Effector CD4-positive, alpha-beta T cell (primary cell): Measurements from ENCODE around the gene ZNF512B.
A peak's percentile ranks its signal among the peaks of the same experiment; 100 is the strongest.
"Not testable (repeated sequence)": the region's sequence is repeated elsewhere in the genome, so short reads cannot be mapped to it uniquely, and the experiment has no call there.

ENCODE experiments used
- DNase-seq: peaks from one replicate; pipeline ENCODE4 v3.0.0-alpha.2; 2020

Gene ZNF512B

DNA sequence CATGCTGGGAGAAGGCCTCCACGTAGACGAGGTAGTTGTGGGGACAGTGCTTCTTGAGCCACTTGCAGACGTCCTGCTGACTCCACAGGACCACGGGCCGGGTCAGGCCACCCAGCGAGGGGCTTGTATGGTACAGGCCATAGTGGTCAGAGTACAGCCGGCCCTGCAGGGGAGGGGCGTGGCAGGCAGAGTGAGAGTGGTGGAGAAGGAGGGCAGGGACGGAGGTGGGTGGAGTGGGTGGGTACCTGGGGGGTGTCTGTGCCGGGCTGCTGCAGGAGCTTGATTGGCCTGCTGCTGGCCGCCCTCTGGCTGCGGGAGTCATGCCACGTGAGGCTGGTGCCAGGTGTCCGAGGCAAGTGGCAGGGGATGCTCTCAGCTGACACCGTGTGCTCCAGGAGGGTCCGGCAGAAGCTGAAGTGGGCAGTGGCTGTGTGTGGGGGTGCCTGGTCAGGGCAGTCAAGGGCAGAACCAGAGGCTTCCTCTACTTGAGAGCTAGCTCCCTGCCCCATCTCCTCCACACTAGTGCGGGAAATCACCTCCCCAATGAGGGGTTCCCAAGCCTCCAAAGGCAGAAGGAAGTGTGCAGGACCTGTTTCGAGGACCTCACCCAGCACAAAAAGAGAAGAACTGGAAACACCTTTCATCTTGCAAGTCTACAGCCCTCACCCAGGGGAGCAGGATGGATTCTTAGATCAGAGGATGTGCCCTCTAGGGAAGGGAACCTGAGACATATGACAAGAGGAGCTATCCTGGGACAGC, 7.4 kb upstream of the ZNF512B start:
- no peak for DNase-seq

DNA sequence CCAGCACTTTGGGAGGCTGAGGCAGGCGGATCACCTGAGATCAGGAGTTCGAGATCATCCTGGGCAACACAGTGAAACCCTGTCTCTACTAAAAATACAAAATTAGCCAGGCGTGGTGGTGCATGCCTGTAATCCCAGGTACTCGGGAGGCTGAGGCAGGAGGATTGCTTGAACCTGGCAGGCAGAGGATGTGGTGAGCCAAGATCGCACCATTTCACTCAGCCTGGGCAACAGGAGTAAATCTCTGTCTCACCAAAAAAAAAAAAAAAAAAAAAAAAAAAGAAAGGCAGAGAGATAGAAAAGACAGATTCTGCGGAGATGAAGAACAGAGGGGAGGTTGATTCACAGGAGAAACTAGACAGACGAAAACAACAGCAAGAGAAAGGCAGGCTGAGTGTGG, 6.8 kb upstream of the ZNF512B start:
- DNase-seq: not testable (repeated sequence)

- no peak for DNase-seq
Observed at GRCh38 chr20:63974402-63975200, 4.9 kb upstream of the ZNF512B start.

GRCh38 chr20:63973636-63974401, 4.1 kb upstream of the ZNF512B start:
- DNase-seq: peak; percentile 78

DNA sequence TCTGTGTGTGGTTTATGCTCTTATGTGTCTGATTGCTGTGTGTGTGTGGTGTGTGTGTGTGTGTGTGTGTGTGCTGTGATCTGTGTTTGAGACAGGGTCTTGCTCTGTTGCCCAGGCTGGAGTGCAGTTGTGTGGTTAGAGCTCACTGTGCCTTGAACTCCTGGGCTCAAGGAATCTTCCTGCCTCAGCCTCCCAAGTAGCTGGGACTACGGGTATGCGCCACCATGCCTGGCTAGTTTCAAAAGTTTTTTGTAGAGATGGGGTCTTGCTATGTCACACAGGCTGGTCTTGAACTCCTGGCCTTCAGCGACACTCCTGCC, 3.4 kb upstream of the ZNF512B start:
- no peak for DNase-seq

- DNase-seq: no peak
Observed at GRCh38 chr20:63972312-63973159, 2.8 kb upstream of the ZNF512B start.

- not testable (repeated sequence) for DNase-seq
Observed at GRCh38 chr20:63971960-63972311, 2.2 kb upstream of the ZNF512B start.

DNA sequence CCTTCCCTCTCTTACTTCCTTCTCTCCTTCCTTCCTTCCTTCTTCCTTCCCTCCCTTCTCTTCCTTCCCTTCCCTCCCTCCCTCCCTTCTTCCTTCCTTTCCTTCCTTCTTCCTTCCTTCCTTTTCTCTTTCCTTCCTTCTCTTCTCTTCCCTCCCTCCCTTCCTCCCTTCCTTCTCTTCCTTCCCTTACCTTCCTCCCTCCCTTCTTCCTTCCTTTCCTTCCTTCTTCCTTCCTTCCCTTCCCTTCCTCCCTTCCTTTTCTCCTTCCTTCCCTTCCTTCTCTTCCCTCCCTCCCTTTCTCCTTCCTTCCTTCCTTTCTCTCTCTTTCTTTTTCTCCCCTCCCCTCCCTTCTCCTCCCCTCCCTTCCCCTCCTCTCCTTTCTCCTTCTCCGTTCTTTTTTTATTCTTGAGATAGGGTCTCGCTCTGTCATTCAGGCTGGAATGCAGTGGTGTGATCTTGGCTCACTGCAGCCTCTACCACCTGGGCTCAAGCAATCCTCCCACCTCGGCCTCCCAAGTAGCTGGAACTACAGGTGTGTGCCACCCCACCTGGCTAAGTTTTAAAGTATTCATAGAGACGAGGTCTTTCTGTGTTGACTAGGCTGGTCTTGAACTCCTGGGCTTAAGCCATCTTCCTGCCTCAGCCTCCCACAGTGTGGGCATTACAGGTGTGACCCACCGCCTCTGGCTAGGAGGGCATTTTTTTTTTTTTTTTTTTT, 1.1 kb upstream of the ZNF512B start:
- no peak for DNase-seq

DNA sequence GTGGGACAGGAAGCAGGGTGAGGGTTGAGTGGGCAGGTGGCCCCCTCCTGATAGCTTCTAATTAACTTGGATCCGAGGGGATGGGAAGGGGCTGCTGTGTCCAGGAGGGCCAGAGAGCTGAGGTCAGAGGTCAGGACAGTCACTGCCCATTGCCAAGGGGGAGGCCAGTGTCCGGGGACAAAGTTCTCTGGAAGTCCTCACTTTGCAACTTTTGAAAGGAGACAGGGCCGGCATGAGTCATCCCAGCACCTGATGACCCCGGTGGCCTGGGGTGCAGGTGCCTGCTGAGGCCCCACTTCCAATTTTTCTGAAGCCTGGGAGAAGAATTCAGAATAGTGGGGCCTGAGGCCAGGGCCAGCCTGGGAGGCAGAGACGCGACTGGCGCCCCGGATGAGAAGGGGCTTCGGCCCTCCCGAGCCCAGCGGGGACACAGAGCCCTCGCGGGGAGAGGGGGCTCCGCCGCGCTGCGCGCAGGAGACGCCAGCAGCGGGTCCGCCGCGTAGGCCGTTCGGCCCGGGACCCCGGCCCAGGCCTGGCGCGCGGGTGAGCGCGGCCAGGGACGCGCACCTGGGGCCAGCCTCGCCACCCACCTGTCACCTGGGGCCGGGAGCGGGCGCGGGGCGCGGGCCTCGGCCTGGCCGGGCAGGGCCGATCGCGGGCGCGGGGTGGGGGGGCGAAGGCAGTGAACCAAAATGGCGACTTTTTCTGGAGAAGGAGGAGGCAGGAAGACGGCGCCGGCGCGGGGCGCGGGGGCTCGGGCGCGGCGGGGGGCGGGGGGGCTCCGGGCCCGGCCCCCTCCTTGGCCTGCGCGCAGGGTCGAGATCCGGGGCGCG, 586 bp downstream of the ZNF512B start:
- no peak for DNase-seq

DNA sequence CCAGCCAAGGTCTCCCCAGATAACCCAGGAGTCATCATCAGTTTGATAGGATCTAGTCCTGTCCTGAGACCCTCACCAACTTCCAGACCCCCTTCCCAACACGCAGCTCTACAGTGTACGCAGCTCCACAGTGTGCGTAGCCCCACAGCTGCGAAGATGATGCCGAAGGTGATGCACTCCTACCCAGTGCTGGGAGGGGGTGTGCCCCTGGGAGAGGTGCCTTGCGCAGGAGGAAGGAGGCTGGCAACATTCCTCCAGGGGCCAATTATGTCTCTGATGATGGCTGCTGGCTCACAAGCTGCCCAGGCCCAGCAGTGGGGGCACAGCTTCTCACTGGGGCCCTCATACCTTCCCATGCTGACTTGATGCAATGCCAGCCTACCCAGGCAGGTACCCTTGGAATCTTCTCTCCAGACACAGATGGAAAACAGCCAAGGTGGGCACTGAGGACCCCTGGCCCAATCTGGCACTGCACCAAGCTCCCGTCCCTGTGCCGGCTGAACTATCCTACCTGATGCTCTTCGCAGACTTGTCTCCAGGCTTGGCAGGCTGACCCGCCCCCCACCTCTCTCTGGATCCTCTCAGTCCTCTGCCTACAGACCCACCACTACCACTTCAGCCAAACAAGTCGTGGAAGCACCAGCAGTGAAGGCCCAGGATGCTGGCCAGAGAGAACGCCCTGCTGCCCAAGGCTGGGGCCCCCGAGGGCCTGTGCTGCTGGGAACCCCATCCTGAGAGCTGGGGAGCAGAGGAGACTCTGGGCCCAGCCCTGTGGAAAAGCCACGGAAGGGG, 1.4 kb downstream of the ZNF512B start:
- DNase-seq: no peak

- DNase-seq: no peak
Observed at GRCh38 chr20:63967330-63968135, 2.2 kb downstream of the ZNF512B start.

GRCh38 chr20:63966944-63967322, 2.8 kb downstream of the ZNF512B start:
- no peak for DNase-seq

GRCh38 chr20:63966172-63966943, 3.4 kb downstream of the ZNF512B start:
- DNase-seq: no peak

DNA sequence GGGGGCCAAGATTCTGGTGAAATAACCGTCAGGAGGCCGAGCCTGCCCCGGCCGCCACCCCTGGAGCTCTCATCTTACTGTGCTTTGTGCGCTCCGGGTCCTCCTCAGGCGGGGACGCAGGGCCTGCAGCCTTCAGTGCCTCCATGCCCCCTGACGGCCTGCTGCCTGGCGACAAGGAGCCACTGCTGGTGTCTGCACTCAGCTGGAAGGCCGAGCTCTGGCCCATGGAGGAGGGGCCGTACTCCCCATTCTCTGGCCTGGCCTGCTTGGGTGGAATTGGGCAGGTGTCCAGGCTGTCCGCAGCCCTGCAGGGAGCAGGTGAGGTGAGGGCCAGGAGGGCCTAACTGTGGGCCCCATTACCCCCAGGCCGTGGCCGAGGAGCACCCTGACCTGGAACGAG, 5.3 kb downstream of the ZNF512B start:
- no peak for DNase-seq

- DNase-seq: no peak
Observed at GRCh38 chr20:63963784-63964301, 5.9 kb downstream of the ZNF512B start.

DNA sequence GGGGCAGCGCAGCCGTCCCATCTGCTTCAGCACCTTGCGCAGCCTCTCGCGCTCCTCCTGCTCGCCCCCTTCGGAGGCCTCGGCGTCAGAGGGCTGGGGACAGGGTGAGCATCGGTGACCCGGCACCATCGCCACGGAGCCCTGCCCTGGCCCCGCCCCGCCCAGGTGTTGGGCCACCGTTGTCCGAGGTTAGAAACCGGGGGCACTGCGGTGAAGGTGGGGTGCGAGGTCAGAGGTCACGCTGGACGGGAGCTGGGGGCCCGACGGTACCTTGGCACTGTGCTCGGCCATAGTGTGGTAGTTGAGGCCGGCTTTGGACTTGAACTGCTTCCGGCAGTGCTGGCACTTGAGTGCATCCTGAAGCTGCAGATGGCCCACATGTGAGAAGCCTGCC, 6.4 kb downstream of the ZNF512B start:
- DNase-seq: no peak

DNA sequence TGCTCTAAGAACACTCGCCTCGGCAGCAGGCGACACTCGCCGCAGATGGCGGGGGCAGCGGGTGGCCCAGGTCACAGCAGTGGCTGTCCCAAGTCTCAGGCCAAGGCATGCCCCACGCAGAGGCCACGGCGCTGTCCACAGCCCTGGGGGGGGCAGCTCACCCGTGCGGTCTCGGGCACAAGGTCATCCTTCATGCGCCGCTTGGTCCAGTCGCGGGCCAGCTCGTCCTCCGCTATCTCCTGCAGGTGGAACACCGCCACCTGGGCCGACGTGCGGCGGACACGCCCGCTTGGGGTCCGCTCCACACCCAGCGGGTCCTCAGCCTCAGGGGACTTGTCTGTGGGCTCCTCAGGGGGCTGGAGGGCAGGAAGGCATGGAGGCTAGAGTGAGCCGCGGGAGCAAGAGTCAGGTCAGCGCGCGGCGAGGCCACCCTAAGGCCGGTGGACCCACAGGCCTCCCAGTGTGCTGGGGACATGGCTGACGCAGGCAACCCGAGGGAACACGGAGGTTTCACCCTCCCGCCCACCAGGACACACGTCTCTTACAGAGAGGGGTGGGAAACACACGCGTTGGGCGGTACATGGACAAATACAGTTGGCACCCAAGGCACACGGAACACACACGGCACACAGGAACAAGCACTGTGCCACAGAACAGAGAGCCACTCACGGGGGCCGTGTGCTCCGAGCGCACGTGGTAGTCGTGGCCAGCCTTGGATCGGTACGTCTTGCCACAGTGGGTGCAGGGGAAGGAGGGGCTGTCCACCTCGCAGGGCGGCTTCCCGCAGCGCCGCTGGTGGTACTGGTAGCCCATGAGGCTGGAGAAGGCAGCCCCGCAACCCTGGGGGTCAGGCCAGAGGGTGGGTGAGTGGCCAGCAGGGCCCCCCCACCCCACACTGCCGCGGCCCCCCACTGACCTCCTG, 7.0 kb downstream of the ZNF512B start:
- DNase-seq: no peak
